ENCODE results near the gene CASZ1. TPM values are rescaled to one million over a fixed set of nuclear protein-coding genes. Genes with fewer than 3 reads are reported as not detected.

The CASZ1 gene
- total and polyA plus RNA-seq, 2 donors from 2014 or later = 10.1 to 33.0 TPM

DNA sequence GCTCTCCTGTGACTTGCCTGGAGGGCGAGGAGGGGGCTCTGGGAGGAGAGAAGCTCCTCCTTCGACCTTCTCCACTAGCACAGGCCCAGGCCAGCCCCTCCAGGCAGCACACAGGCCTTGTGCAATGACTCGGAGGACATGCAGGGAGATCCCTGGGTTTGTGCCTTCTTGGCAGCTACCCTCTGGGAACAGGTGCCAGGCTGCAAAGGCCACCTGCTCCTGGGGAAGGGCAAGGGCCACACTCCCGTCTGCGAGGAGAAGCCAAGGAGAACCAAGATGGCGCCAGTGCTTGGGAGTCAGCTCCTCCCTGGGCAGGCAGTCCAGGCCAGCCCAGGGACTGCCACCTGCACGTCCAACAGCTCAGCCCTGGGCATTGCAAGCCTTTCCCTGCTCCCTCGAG is 15.3 kb downstream of the CASZ1 start:
- Histone ChIP-seq H3K9ac (ENCODE audit: low read length in 3 of 3) (peak overlapping the region in 1 of 3 donors; percentile 7), H3K27ac (ENCODE audit: low read depth in 2 of 2, low read length in 2 of 2) (peak overlapping the region in 1 of 2 donors; percentile 5)
- no peak for FAIRE-seq

DNA sequence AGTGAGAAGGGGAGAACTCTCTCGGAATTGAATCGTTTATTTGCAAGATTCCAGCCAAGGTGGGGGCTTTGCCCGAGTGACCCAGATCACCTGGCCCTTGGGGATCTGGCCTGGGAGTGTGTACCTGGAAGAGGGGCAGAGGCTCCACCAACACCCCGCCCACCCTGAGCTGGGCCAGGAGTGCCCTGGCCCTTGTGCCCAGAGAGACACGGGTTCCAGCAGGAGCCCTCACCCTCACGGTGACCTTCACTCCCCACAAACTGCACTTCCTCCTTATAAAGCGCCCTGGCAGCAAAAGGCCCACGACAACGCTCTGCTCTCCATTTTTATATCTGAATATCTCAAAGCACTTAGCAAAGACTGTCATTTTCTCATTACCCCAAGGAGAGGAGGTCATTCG is 16.6 kb downstream of the CASZ1 start:
- H3K4me3 ChIP-seq (ENCODE audit: low read length in 3 of 3) = no peak overlapping the region
- no peak for FAIRE-seq
- H3K36me3 ChIP-seq (ENCODE audit: control insufficient read depth in 2 of 3, insufficient read depth in 3 of 3, low read length in 3 of 3) = no peaks in the 10 kb centered on the region
- intact Hi-C loops (cut with DNase I) = no loop called here
- no peaks in the 10 kb centered on the region for H3K9me3 ChIP-seq (ENCODE audit: control insufficient read depth in 2 of 3, insufficient read depth in 1 of 3, low read length in 3 of 3)
- no peaks in the 10 kb centered on the region for H3K27me3 ChIP-seq (ENCODE audit: control insufficient read depth, insufficient read depth, low read length)
- no peak for DNase-seq
- H3K27ac ChIP-seq (ENCODE audit: low read depth in 2 of 2, low read length in 2 of 2) = peak overlapping the region; percentile 45 to 71
- TF ChIP-seq, protein P1, sequence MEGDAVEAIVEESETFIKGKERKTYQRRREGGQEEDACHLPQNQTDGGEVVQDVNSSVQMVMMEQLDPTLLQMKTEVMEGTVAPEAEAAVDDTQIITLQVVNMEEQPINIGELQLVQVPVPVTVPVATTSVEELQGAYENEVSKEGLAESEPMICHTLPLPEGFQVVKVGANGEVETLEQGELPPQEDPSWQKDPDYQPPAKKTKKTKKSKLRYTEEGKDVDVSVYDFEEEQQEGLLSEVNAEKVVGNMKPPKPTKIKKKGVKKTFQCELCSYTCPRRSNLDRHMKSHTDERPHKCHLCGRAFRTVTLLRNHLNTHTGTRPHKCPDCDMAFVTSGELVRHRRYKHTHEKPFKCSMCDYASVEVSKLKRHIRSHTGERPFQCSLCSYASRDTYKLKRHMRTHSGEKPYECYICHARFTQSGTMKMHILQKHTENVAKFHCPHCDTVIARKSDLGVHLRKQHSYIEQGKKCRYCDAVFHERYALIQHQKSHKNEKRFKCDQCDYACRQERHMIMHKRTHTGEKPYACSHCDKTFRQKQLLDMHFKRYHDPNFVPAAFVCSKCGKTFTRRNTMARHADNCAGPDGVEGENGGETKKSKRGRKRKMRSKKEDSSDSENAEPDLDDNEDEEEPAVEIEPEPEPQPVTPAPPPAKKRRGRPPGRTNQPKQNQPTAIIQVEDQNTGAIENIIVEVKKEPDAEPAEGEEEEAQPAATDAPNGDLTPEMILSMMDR (IDR thresholded peaks at IDR 0.05; ENCODE audit: borderline replicate concordance, extremely low read depth, insufficient read depth) = no peak
- peak overlapping the region in 1 of 3 donors; percentile 44 for H3K9ac ChIP-seq (ENCODE audit: low read length in 3 of 3)
- peaks cover 0 to 17% (median 6%) of the 10 kb centered on the region in 3 donors for H3K4me1 ChIP-seq (ENCODE audit: control insufficient read depth in 2 of 3, insufficient read depth in 2 of 3, low read depth in 1 of 3, low read length in 3 of 3)

More for the DNA sequence above, 15.3 kb downstream of the CASZ1 start:
- Histone ChIP-seq H3K9me3 (ENCODE audit: control insufficient read depth in 2 of 3, insufficient read depth in 1 of 3, low read length in 3 of 3) (no peaks in the 10 kb centered on the region), H3K4me1 (ENCODE audit: control insufficient read depth in 2 of 3, insufficient read depth in 2 of 3, low read depth in 1 of 3, low read length in 3 of 3) (peaks cover 0 to 20% (median 0%) of the 10 kb centered on the region in 3 donors), H3K27me3 (ENCODE audit: control insufficient read depth, insufficient read depth, low read length) (no peaks in the 10 kb centered on the region), H3K4me3 (ENCODE audit: low read length in 3 of 3) (no peak overlapping the region), H3K36me3 (ENCODE audit: control insufficient read depth in 2 of 3, insufficient read depth in 3 of 3, low read length in 3 of 3) (no peaks in the 10 kb centered on the region)
- intact Hi-C loops (cut with DNase I) = no loop called here
- TF ChIP-seq, protein P1 (IDR thresholded peaks at IDR 0.05; ENCODE audit: borderline replicate concordance, extremely low read depth, insufficient read depth) = no peak
- DNase-seq = peak in 1 of 5 donors; percentile 46

DNA sequence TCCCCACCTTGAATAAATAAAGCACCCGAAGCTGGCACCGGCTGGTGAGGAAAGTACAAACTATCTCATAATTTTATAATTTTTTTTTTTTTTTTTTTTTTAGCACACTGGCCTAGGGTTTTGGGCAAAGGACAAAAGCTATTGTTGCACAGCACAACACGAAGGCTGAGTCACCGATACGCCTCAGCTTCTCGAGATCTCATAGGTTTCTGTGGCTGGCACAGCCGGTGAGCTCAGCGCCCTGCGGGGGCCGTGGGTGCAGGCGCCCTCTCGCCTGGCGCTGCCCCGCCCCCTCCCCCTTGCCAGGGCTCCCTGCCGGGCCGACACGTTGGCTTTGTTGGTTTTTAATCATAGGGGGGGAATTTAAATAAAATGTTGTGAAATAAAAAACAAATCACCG is 17.2 kb downstream of the CASZ1 start:
- peak overlapping the region in 1 of 3 donors; percentile 44 for H3K9ac ChIP-seq (ENCODE audit: low read length in 3 of 3)
- peak in 1 of 5 donors; percentile 85 for DNase-seq
- no peaks in the 10 kb centered on the region for H3K27me3 ChIP-seq (ENCODE audit: control insufficient read depth, insufficient read depth, low read length)
- FAIRE-seq = no peak
- TF ChIP-seq, protein P1 (IDR thresholded peaks at IDR 0.05; ENCODE audit: borderline replicate concordance, extremely low read depth, insufficient read depth) = no peak
- H3K27ac ChIP-seq (ENCODE audit: low read depth in 2 of 2, low read length in 2 of 2) = peak overlapping the region; percentile 45 to 71
- no peaks in the 10 kb centered on the region for H3K36me3 ChIP-seq (ENCODE audit: control insufficient read depth in 2 of 3, insufficient read depth in 3 of 3, low read length in 3 of 3)
- peaks cover 0 to 19% (median 9%) of the 10 kb centered on the region in 3 donors for H3K4me1 ChIP-seq (ENCODE audit: control insufficient read depth in 2 of 3, insufficient read depth in 2 of 3, low read depth in 1 of 3, low read length in 3 of 3)
- intact Hi-C loops (cut with DNase I) = no loop called here
- H3K4me3 ChIP-seq (ENCODE audit: low read length in 3 of 3) = no peak overlapping the region
- H3K9me3 ChIP-seq (ENCODE audit: control insufficient read depth in 2 of 3, insufficient read depth in 1 of 3, low read length in 3 of 3) = no peaks in the 10 kb centered on the region

DNA sequence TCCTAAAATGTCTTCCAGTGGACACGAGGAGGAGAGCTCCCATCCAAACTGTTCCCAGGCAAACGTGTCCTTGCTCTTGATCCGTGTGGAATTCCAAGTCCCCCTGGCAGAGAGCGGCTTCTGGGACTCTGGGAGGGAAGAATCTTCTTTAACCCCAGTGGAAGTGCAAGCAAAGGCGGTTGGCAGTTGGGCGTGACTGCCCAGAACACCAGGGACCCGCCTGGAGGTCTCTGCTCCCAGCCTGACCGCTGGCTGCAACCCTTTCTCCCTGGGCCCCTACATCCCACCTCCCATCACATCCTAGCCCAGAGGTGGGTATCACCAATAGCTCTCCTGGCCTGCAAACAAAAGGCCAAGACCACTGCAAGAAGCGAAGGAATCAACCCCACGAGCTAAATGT is 17.8 kb downstream of the CASZ1 start:
- FAIRE-seq (no peak), DNase-seq (peak in 1 of 5 donors; percentile 50)
- TF ChIP-seq, protein P1 (IDR thresholded peaks at IDR 0.05; ENCODE audit: borderline replicate concordance, extremely low read depth, insufficient read depth) = no peak
- Histone ChIP-seq H3K36me3 (ENCODE audit: control insufficient read depth in 2 of 3, insufficient read depth in 3 of 3, low read length in 3 of 3) (no peaks in the 10 kb centered on the region), H3K27ac (ENCODE audit: low read depth in 2 of 2, low read length in 2 of 2) (peak overlapping the region; percentile 56 to 78), H3K9ac (ENCODE audit: low read length in 3 of 3) (no peak overlapping the region), H3K9me3 (ENCODE audit: control insufficient read depth in 2 of 3, insufficient read depth in 1 of 3, low read length in 3 of 3) (no peaks in the 10 kb centered on the region), H3K4me1 (ENCODE audit: control insufficient read depth in 2 of 3, insufficient read depth in 2 of 3, low read depth in 1 of 3, low read length in 3 of 3) (peaks cover 0 to 19% (median 9%) of the 10 kb centered on the region in 3 donors), H3K27me3 (ENCODE audit: control insufficient read depth, insufficient read depth, low read length) (no peaks in the 10 kb centered on the region), H3K4me3 (ENCODE audit: low read length in 3 of 3) (no peak overlapping the region)
- intact Hi-C loops (cut with DNase I) = no loop called here
